Smooth muscle cell (in vitro differentiated cells): ENCODE data around the gene ZFYVE16. TPM values are rescaled to one million over a fixed set of nuclear protein-coding genes. Genes with fewer than 3 reads are reported as not detected.
A peak's percentile ranks its signal among the peaks of the same experiment; 100 is the strongest.
"Not testable (repeated sequence)": the region's sequence is repeated elsewhere in the genome, so short reads cannot be mapped to it uniquely, and the experiment has no call there.

Experiments used
- DNase-seq: peaks from one replicate; lab custom pipeline; 2025; ENCODE audit not compliant: unreplicated experiment; lab: John Stamatoyannopoulos, UW
- H2AFZ ChIP-seq: fragments of 200-600 bp; sonication (generic); 2 replicates; pipeline ENCODE4 v1.6.0; 2016; ENCODE audit warnings: antibody characterized with exemption, low read depth, mild to moderate bottlenecking
- H3F3A ChIP-seq: fragments of 200-600 bp; sonication (generic); 2 replicates; pipeline ENCODE4 v1.6.0; 2017; ENCODE audit warnings: antibody characterized with exemption, low read depth
- H3K27ac ChIP-seq: fragments of 200-600 bp; sonication (generic); 2 replicates; pipeline ENCODE4 v1.5.1; 2016; ENCODE audit warnings: low read depth, mild to moderate bottlenecking
- H3K27me3 ChIP-seq: fragments of 200-600 bp; sonication (generic); 2 replicates; pipeline ENCODE4 v1.6.1; 2016; ENCODE audit warnings: low read depth, mild to moderate bottlenecking
- H3K36me3 ChIP-seq: fragments of 200-600 bp; sonication (generic); 2 replicates; pipeline ENCODE4 v1.5.1; 2016; ENCODE audit warnings: low read depth
- H3K4me1 ChIP-seq: fragments of 200-600 bp; sonication (generic); 2 replicates; pipeline ENCODE4 v1.5.1; 2016; ENCODE audit warnings: low read depth
- H3K4me2 ChIP-seq: fragments of 200-600 bp; sonication (generic); 2 replicates; pipeline ENCODE4 v1.6.0; 2016; ENCODE audit warnings: mild to moderate bottlenecking
- H3K4me3 ChIP-seq: fragments of 200-600 bp; sonication (generic); 2 replicates; pipeline ENCODE4 v1.5.1; 2016; ENCODE audit warnings: mild to moderate bottlenecking
- H3K79me2 ChIP-seq: fragments of 200-600 bp; sonication (generic); 2 replicates; pipeline ENCODE4 v1.6.0; 2016; ENCODE audit warnings: low read depth, mild to moderate bottlenecking
- H3K9ac ChIP-seq: fragments of 200-600 bp; sonication (generic); 2 replicates; pipeline ENCODE4 v1.6.0; 2016; ENCODE audit warnings: low read depth
- H3K9me3 ChIP-seq: fragments of 200-600 bp; sonication (generic); replicated peaks from 2 replicates; pipeline ENCODE4 v1.5.1; 2016; ENCODE audit warnings: low read depth
- H4K20me1 ChIP-seq: fragments of 200-600 bp; sonication (generic); 2 replicates; pipeline ENCODE4 v1.6.0; 2016; ENCODE audit warnings: low read depth
- WGBS: methylation state at CpG from one replicate; pipeline ENCODE4 v1.1.7; 2016; ENCODE audit warnings: low lambda C conversion rate; 5-methylcytosine and 5-hydroxymethylcytosine counted together
- polyA plus RNA-seq: library from polyadenylated mRNA; unstranded; fragments of >200 nt; fragmentation: Nextera tagmentation; extraction: Ambion mirVana; gene quantifications from 2 replicates; pipeline ENCODE4 v1.2.1, GENCODE V29; 2016
- total RNA-seq: library from RNA; depleted of rRNA; stranded (reverse); fragments of >200 nt; gene quantifications from 2 replicates; pipeline ENCODE4 v1.2.3, GENCODE V29; 2014
- TF ChIP-seq, protein P1 (sequence below): fragments of 200-600 bp; sonication (generic); IDR thresholded peaks from 2 replicates; pipeline ENCODE4 v1.5.1; 2017; ENCODE audit warnings: borderline replicate concordance, mild to moderate bottlenecking, antibody characterized with exemption; ENCODE audit not compliant: insufficient read depth, poor library complexity, severe bottlenecking

Gene ZFYVE16
- total and polyA plus RNA-seq, 2 experiments from 2014 or later: 16.5 to 40.9 TPM

DNA sequence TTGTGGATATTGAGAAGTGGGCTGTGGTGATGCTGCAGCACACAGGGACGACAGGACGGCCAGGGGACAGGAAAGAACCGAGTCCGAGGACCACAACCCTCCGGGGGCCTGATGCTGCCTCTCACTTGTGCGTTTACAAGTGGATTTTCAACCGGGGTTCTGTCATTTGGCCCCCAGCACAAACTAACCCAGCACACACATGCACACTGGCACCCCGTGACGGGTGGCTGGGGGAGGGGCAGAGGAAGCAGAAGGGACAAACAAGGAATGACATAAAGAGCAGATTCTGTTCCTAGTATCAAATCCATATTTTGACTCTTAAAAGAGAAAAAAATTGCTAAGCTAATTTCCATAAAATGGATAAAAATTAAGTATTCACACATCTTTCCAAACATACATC is 18.3 kb upstream of the ZFYVE16 start:
- Histone ChIP-seq H3K79me2 (no peaks in the 10 kb centered on the region), H3K4me3 (no peak overlapping the region), H3K4me2 (no peak overlapping the region), H3K9me3 (no peaks in the 10 kb centered on the region), H3K4me1 (no peaks in the 10 kb centered on the region), H3K27me3 (no peaks in the 10 kb centered on the region), H2AFZ (no peak overlapping the region), H4K20me1 (no peaks in the 10 kb centered on the region), H3F3A (no peaks in the 10 kb centered on the region), H3K36me3 (no peaks in the 10 kb centered on the region), H3K27ac (no peak overlapping the region), H3K9ac (no peak overlapping the region)
- WGBS: 84% methylated on average over 9 of the region's 9 CpGs
- TF ChIP-seq, protein P1, sequence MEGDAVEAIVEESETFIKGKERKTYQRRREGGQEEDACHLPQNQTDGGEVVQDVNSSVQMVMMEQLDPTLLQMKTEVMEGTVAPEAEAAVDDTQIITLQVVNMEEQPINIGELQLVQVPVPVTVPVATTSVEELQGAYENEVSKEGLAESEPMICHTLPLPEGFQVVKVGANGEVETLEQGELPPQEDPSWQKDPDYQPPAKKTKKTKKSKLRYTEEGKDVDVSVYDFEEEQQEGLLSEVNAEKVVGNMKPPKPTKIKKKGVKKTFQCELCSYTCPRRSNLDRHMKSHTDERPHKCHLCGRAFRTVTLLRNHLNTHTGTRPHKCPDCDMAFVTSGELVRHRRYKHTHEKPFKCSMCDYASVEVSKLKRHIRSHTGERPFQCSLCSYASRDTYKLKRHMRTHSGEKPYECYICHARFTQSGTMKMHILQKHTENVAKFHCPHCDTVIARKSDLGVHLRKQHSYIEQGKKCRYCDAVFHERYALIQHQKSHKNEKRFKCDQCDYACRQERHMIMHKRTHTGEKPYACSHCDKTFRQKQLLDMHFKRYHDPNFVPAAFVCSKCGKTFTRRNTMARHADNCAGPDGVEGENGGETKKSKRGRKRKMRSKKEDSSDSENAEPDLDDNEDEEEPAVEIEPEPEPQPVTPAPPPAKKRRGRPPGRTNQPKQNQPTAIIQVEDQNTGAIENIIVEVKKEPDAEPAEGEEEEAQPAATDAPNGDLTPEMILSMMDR: no peak
- no peak for DNase-seq

GRCh38 chr5:80390413-80390812 is 17.5 kb upstream of the ZFYVE16 start:
- H3K4me3 ChIP-seq, H3K79me2 ChIP-seq, H3K36me3 ChIP-seq, H3K4me1 ChIP-seq, H3K27me3 ChIP-seq, H2AFZ ChIP-seq, DNase-seq, H3K9ac ChIP-seq, H3K4me2 ChIP-seq, H3K27ac ChIP-seq, H3F3A ChIP-seq, H3K9me3 ChIP-seq, H4K20me1 ChIP-seq: not testable (repeated sequence)
- 69% methylated on average over 3 of the region's 3 CpGs for WGBS

DNA sequence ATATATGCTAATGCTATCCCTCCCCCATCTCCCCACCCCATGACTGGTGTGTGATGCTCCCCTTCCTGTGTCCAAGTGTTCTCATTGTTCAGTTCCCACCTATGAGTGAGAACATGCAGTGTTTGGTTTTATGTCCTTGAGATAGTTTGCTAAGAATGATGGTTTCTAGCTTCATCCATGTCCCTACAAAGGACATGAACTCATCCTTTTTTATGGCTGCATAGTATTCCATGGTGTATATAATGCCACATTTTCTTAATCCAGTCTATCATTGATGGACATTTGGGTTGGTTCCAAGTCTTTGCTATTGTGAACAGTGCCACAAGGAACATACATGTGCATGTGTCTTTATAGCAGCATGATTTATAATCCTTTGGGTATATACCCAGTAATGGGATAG is 16.6 kb upstream of the ZFYVE16 start:
- H3K36me3 ChIP-seq, H3K9ac ChIP-seq, DNase-seq, H3K4me1 ChIP-seq, H3K27ac ChIP-seq, H3K4me3 ChIP-seq, H3F3A ChIP-seq, H4K20me1 ChIP-seq, H2AFZ ChIP-seq, H3K79me2 ChIP-seq, H3K4me2 ChIP-seq, H3K27me3 ChIP-seq, H3K9me3 ChIP-seq: not testable (repeated sequence)

- no peak overlapping the region for H3K4me2 ChIP-seq
- no peak overlapping the region for H3K27ac ChIP-seq
- WGBS: 87% methylated on average over 1 of the region's 1 CpG
Measured at GRCh38 chr5:80399526-80400239, 8.2 kb upstream of the ZFYVE16 start.

DNA sequence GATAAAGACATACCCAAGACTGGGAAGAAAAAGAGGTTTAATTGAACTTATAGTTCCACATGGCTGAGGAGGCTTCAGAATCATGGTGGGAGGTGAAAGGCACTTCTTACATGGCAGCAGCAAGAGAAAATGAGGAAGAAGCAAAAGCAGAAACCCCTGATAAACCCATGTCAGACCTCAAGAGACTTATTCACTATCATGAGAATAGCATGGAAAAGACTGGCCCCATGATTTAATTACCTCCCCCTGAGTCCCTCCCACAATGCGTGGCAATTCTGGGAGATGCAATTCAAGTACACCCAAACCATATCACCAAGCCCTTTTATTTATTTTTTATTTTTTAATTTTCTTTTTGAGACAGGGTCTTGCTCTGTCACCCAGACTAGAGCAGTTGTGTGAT is 7.5 kb upstream of the ZFYVE16 start:
- not testable (repeated sequence) for H4K20me1 ChIP-seq, DNase-seq, H3K27ac ChIP-seq, H2AFZ ChIP-seq, H3K9me3 ChIP-seq, H3K27me3 ChIP-seq, H3K4me2 ChIP-seq, H3F3A ChIP-seq, H3K79me2 ChIP-seq, H3K36me3 ChIP-seq, H3K9ac ChIP-seq, H3K4me3 ChIP-seq, H3K4me1 ChIP-seq
- WGBS: 100% methylated on average over 1 of the region's 1 CpG

More at GRCh38 chr5:80399526-80400239, 8.2 kb upstream of the ZFYVE16 start:
- no peak for DNase-seq
- H3K79me2 ChIP-seq: no peaks in the 10 kb centered on the region
- H3K9me3 ChIP-seq: no peaks in the 10 kb centered on the region
- H3K9ac ChIP-seq: no peak overlapping the region
- no peaks in the 10 kb centered on the region for H3F3A ChIP-seq
- H3K4me3 ChIP-seq: no peak overlapping the region
- H4K20me1 ChIP-seq: no peaks in the 10 kb centered on the region
- TF ChIP-seq, protein P1: no peak
- peak overlapping the region; percentile 40 for H2AFZ ChIP-seq
- no peaks in the 10 kb centered on the region for H3K27me3 ChIP-seq
- H3K36me3 ChIP-seq: no peaks in the 10 kb centered on the region
- no peaks in the 10 kb centered on the region for H3K4me1 ChIP-seq
